GM18520 (cell line): ENCODE measurements around the gene METTL2A.
"Not testable (repeated sequence)": the region's sequence is repeated elsewhere in the genome, so short reads cannot be mapped to it uniquely, and the experiment has no call there.

Experiments used
- ATAC-seq: cut with Tn5 transposase; IDR thresholded peaks from one replicate; pipeline ENCODE4 v1.9.1; 2021; ENCODE audit not compliant: unreplicated experiment

METTL2A gene

DNA sequence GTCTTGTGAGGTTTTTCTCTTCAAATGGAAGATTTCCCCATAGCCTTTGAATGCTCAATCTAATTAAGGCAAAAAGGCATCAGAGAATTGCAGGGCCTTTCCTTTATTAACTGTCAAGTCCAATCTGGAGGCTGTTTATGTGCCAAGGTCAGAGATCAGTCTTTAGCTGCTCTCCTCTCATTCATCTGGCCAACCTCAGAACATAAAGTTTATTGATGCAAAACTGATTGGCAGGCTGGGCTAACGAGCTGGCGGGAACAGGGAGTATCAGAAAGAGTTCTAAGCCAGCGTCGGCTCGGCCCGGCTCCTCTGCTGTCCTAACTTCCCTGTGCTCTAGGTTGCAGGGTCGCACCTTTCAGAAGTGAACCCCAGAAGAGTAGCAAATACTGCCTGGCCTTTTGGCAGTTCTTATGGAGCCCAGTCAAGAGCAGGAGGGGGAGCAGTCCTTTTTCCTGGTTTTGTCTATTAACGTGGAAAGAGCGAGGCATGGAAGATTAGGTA, 47.7 kb downstream of the METTL2A start:
- not testable (repeated sequence) for ATAC-seq

DNA sequence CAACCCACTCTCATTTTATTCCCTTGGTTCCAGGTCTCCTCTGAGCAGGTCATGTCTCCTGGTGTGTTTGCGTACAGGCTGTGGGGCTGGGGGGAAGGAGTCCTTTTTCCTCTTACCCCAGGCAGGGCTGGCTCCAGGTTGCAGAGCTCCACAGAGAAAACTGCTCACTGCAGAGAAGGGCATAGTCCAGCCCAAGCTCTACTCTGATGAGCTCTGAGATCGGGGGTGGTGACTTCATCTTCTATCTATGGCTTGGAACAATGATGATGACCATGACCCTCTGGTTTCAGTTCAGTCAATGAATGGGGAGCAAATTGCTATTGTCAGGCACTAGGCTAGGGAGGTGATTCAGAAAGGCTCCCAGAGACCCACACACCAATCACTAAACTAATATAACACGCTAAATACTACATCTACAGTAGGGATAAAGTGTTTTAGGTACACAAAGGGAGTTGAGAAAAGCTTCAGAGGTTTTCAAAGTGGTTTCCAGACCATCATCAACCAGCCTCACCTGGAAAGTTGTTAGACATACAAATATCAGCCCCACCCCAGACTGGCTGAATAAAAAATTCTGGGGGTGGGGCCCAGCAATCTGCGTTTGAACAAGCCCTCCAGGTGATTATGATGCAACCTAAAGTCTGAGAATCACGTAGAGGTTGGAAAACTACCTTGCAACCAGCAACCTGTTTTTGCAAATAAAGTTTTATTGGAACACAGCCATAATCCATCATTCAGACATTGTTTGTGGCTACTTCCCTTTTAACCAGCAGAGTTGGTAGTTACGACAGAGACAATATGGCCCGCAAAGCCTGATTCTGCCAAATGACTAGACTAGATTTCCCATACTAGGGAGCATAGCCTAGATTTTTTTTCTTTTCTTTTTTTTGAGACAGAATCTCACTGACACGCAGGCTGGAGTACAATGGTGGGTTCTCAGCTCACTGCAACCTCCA, 49.6 kb downstream of the METTL2A start:
- ATAC-seq: not testable (repeated sequence)

DNA sequence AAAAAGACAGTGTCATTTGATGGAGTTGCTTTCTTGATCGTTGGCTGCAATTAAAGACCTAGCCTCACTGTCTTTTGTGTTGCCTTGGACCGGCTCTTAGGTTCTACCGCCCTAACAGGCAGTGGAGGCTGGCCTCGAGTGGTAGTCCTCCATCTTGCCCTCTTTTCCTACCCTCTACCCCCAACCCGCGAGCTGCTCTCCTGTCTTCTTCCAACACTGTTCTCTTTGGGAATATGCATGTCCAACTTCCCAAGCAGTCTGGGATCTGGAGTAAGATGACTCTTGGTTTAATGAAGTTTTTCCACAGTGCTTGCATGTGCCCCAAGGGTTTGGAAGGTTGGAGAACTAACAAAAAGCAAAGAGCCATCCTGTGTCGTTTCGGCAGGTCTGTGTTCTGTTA, 53.4 kb downstream of the METTL2A start:
- not testable (repeated sequence) for ATAC-seq

DNA sequence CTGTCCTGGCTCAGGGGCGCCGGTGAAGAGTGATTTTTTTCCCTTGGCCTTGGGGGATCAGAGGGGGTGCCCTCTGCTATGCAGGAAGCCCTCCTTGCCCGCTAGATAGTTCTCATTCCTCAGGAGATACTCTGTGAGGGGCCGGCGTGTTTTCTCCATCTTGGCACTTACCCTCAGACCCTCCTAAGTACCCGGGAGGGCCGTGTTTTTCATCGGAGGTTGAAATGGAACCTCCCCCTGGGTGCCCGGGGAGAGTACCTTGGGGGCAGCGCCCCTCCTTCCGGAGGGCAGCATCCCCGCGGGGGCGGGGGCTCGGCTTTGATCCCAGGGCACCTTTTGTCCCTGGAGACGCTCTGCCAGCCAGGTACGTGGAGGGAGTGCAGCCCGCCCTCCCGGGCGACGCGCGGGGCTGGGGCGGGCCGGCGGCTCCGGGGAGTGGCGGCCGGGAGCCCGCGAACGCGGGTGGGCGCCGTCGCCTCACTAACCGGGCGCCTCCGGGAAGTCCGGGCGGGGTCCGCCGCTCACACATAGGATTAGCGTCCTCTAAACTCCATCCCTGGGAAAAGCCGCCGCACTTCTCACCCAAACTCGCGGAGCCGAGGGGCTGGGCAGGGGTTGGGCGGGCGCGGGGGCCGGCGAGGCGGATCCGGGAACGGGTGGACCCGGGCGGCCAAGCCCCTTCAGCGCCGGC, 54.2 kb downstream of the METTL2A start:
- ATAC-seq: peak; percentile 15

DNA sequence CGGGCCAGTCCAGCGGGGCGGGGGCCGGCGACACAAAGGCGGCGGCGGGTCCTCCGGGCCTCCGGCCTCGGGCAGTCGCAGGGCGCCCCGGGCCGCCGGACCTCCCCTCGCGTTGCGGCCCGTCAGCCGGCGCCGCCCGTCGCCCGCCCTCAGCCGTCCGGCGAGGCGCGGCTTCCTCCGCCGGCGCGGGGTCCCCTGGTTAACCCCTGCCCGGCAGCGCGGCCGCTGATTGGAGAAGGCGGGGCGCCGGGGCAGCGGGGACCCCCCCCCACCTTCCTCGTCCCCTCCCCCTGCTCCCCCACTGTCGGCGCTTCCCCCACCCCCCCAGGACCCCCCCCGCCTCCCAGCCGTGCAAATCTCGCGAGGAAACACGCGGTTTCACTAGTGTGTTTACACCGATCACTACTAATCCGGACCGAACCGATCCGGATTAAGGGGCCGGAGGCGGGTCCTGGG, 54.8 kb downstream of the METTL2A start, which contains the start of gene TLK2:
Gene TLK2, plus strand, starts transcription at position 402 of the 456 bp plus-strand sequence. CDS start 2,301 bp downstream, outside the sequence.
- ATAC-seq: peak; percentile 59

DNA sequence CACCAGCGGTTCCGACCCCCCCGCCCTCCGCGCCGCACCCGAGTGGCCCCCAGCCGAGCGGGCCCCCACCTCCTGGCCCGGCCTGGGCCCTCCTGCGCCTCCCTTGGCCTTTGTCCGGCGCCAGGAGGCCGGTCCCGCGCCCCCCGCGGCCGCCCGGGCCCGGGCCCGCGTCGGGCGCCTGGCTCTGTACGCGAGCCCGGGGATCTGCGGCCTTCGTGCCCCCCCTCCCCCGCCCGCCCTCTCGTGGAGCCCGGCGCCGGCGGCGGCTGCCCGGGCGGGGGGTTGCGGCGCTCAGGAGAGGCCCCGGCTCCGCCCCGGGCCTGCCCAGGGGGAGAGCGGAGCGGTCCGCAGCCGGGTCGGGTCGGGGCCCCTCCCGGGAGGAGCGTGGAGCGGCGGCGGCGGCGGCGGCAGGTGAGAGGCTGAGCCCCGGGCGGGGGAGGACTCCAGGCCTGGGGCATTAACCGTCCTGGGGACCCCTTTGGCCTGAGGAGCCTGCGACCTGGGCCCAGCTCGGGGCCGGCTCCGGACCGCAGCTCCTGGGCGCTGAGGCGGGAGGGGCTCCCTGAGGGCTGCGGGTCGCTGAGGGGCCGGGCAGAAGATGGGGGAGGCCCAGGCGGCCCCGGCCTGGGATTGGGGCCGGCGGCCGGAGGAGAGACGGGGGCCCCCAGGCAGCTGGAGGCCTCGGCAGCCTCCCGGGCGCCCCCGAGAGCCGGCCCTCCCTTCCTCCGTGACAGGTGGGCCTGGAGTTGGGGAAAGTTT, 55.4 kb downstream of the METTL2A start:
- ATAC-seq: peak; percentile 26

DNA sequence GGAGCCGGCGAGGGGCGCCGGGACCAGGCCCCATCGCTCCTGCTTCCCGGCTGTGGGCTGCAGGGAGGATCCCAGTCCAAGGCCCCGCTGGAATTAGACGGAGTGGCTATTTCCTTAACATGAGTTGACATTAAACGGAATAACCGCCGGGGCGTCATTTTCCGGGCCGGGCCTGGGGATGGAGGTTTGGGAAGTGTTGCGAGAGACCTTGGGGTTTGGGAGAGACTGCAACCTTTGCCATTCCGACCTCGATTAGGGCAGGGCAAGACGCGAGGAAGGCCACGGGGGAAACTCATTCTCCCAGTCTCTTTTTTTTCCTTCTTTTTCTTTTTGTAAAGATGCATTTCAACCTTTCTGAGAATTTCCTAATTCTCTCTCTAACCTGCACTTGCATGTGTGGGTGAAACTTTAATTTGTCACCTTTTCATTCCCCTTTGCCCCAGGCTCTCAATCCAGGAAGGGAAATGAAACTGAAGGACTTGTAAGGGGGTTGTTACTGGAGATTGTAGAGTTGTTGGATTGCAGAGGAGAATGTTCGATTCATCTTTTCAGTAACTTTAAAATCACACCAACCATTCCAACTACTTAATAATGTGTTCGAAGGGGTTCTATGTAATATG, 56.1 kb downstream of the METTL2A start:
- ATAC-seq: not testable (repeated sequence)

DNA sequence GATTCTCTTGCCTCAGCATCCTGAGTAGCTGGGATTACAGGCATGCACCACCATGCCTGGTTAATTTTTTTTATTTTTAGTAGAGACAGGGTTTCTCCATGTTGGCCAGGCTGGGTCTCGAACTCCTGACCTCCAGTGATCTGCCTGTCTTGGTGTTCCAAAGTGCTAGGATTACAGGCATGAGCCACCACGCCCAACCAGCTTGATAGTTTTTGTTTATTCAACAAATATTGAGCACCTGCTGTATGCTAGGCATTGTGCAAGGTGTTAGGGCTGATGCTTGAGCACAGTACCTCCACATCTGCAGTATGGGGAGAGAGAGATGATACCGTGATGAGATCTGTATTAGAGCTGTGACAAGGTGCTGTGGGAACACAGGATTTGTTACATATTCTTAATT, 58.9 kb downstream of the METTL2A start:
- not testable (repeated sequence) for ATAC-seq

DNA sequence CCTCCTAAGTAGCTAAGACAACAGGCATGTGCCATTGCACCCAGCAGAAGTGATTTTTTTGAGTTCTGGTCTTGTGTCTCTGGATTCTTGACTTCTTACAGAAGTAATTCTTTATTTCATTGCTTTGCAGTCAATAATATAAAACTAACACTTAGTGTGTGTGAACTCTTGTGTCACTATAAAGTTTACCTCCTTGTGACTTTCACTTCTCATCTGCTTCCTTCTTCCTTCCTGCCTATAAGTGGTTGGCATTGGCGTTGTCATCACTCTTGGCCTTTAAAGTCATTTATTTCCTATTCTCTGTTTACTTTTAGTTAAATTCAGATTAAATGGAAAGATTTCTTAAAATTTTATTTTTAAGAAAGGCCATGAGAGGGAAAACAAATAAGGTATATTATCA, 67.3 kb downstream of the METTL2A start:
- not testable (repeated sequence) for ATAC-seq

DNA sequence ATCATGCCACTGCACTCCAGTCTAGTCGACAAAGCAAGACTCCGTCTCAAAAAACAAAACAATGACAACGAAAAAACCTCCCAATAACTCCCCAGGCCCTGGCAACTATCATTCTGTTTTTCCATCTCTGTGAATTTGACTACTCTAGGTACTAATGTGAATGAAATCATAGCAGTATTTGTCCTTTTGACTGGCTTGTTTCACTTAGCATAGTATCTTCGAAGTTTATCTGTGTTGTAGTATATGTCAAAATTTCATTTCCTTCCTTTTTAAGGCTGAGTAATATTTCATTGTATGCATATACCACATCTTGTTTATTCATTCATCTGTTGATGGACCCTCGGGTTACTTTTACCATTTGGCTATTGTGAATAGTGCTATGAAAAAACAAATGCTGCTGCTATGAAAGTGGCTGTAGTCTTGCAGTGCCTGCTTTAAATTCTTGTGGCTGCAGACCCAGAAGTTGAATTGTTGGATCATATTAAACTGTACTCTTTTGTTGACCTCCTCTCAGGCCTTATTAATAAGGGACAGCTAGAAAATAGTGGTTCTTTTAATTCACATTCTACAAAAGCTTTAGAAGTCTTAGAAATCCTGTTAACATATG, 69.5 kb downstream of the METTL2A start:
- not testable (repeated sequence) for ATAC-seq

DNA sequence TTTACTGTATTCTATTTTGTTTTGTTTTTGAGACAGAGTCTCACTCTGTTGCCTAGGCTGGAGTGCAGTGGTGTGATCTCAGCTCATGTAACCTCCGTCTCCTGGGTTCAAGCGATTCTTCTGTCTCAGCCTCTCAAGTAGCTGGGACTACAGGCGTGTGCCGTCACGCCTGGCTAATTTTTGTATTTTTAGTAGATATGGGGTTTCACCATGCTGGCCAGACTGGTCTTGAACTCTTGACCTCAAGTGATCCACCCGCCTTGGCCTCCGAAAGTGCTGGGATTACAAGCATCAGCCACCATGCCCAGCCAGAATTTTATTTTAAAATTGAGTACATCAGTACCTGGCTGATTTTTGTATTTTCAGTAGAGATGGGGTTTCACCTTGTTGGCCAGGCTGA, 70.4 kb downstream of the METTL2A start:
- ATAC-seq: not testable (repeated sequence)

DNA sequence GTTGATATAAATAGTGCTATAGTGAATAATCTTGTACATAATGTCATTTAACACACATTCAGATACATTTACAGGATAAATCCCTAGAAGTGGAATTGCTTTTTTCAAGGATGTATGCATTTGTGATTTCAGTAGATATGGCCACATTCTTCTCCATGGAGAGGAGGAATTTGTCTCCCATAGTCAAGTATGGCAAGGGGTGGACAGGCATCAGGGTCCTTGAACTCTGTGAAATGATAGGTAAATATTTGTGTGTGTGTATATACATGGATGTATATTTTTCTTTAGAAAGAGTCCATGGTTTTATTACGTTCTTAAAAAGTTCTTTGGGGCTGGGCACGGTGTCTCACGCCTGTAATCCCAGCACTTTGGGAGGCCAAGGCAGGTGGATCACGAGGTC, 72.6 kb downstream of the METTL2A start:
- ATAC-seq: not testable (repeated sequence)

DNA sequence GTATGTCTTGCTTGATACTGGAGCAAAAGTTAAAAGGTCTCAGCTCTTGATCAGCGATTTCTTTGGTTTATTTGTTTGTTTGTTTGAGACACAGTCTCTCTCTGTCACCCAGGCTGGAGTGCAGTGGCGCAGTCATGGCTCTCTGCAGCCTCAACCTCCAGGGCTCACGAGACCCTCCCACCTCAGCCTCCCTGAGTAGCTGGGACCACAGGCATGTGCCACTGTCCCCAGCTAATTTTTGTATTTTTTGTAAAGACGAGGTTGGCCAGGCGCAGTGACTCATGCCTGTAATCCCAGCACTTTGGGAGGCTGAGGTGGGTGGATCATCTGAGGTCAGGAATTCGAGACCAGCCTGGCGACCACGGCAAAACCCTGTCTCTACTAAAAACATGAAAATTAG, 75.1 kb downstream of the METTL2A start:
- ATAC-seq: not testable (repeated sequence)
